Tibial artery (tissue), 4 donors: ENCODE data around the gene PLLP.
"Not testable (repeated sequence)": the region's sequence is repeated elsewhere in the genome, so short reads cannot be mapped to it uniquely, and the experiment has no call there.

ENCODE experiments used
- DNase-seq, 2 donors: peaks; one replicate each; pipeline ENCODE4 v3.0.0-alpha.2; 2019
- H3K27ac ChIP-seq, 2 donors: fragments of 200-600 bp; sonication (generic) in 1 of 2; 1 replicate in 1 of 2; 2 replicates in 1 of 2; pipeline ENCODE4 v1.5.1; 2018 to 2019; ENCODE audit warnings: mild to moderate bottlenecking in 1 of 2
- H3K27me3 ChIP-seq, 2 donors: fragments of 200-600 bp; sonication (generic) in 1 of 2; one replicate each; pipeline versions ENCODE4 v1.5.1 to v1.6.0; 2016 to 2019
- H3K36me3 ChIP-seq, 3 donors: fragments of 200-600 bp; sonication (generic) in 2 of 3; one replicate each; pipeline ENCODE4 v1.5.1; 2016 to 2019; ENCODE audit warnings: mild to moderate bottlenecking in 2 of 3
- H3K4me1 ChIP-seq, 4 donors: fragments of 200-600 bp; sonication (generic) in 2 of 4; 1 replicate in 3 of 4; 2 replicates in 1 of 4; pipeline ENCODE4 v1.5.1; 2016 to 2019
- H3K4me3 ChIP-seq, 2 donors: fragments of 200-600 bp; sonication (generic) in 1 of 2; 1 replicate in 1 of 2; 2 replicates in 1 of 2; pipeline ENCODE4 v1.5.1; 2018 to 2019; ENCODE audit warnings: mild to moderate bottlenecking in 2 of 2
- H3K9me3 ChIP-seq, 3 donors: fragments of 200-600 bp; sonication (generic) in 1 of 3; one replicate each; pipeline ENCODE4 v1.5.1; 2016 to 2019
- intact Hi-C: fragments of 100-400 bp; cut with DNase I; formaldehyde crosslinking; loops from one replicate; pipeline ENCODE4 v1.15.0; 2023; ENCODE audit warnings: low total_unique reads
- TF ChIP-seq, protein P1 (sequence below), 2 experiments: fragments of 200-600 bp in 1 of 2; fragments of 450-650 bp in 1 of 2; IDR thresholded peaks; one replicate each; pipeline ENCODE4 v1.5.1; 2017 to 2019; ENCODE audit warnings: antibody characterized with exemption in 2 of 2, mild to moderate bottlenecking in 1 of 2, moderate library complexity in 1 of 2

PLLP gene

DNA sequence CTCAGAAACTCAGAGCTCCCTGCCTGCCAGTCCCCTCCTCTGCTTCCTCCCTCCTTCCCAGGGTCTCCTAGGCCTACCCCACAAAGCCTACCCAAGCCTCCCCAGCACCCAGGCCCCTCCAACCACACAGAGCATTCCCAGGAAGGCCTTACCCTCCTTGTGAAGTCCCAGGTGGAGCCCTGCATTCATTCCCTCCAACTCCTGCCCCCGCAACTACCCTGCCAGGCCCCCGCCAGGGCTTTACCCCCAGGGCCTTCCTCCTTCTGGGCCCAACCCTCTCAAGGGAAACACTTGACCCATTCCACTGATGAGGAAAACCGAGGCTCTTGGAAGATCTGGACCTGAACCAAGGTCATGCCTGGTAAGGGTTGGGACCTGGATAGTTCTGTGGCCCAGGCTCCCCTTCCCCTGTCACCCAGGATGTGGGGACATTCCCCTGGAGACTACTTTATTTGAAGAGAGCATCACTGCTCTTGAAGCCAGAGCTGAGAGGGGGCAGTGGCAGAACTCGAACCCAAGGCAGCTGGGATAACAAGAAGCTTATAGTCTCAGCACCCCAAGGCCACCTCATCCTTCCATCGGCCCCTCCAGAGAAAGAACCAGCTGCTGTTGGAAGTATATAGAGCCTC is 12.5 kb downstream of the PLLP start:
- Histone ChIP-seq H3K27me3 (no peaks in the 10 kb centered on the region), H3K4me1 (no peaks in the 10 kb centered on the region), H3K4me3 (no peak overlapping the region), H3K36me3 (no peaks in the 10 kb centered on the region), H3K27ac (no peak overlapping the region), H3K9me3 (no peaks in the 10 kb centered on the region)
- no peak for DNase-seq
- TF ChIP-seq, protein P1, sequence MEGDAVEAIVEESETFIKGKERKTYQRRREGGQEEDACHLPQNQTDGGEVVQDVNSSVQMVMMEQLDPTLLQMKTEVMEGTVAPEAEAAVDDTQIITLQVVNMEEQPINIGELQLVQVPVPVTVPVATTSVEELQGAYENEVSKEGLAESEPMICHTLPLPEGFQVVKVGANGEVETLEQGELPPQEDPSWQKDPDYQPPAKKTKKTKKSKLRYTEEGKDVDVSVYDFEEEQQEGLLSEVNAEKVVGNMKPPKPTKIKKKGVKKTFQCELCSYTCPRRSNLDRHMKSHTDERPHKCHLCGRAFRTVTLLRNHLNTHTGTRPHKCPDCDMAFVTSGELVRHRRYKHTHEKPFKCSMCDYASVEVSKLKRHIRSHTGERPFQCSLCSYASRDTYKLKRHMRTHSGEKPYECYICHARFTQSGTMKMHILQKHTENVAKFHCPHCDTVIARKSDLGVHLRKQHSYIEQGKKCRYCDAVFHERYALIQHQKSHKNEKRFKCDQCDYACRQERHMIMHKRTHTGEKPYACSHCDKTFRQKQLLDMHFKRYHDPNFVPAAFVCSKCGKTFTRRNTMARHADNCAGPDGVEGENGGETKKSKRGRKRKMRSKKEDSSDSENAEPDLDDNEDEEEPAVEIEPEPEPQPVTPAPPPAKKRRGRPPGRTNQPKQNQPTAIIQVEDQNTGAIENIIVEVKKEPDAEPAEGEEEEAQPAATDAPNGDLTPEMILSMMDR (IDR thresholded peaks at IDR 0.05) = no peak
- intact Hi-C loops = no loop called here

DNA sequence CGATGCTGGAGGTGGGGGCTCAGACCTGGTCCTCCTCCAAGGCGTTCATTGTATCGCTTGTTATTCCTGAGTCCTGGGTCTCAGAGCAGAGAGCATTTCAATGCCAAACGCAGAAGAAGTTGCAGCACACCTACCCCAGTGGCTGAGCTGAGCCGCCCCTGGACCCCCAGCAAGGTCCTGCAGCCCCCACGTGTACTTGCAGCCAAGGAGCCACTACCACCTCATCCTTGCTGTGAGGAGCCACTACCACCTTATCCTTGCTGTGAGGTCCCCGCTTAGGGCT is 13.5 kb downstream of the PLLP start:
- TF ChIP-seq, protein P1 (IDR thresholded peaks at IDR 0.05) = no peak
- DNase-seq = no peak
- no peak overlapping the region for H3K27ac ChIP-seq
- H3K4me1 ChIP-seq = no peaks in the 10 kb centered on the region
- no peaks in the 10 kb centered on the region for H3K27me3 ChIP-seq
- no peaks in the 10 kb centered on the region for H3K36me3 ChIP-seq
- intact Hi-C loops = no loop called here
- no peak overlapping the region for H3K4me3 ChIP-seq
- no peaks in the 10 kb centered on the region for H3K9me3 ChIP-seq

DNA sequence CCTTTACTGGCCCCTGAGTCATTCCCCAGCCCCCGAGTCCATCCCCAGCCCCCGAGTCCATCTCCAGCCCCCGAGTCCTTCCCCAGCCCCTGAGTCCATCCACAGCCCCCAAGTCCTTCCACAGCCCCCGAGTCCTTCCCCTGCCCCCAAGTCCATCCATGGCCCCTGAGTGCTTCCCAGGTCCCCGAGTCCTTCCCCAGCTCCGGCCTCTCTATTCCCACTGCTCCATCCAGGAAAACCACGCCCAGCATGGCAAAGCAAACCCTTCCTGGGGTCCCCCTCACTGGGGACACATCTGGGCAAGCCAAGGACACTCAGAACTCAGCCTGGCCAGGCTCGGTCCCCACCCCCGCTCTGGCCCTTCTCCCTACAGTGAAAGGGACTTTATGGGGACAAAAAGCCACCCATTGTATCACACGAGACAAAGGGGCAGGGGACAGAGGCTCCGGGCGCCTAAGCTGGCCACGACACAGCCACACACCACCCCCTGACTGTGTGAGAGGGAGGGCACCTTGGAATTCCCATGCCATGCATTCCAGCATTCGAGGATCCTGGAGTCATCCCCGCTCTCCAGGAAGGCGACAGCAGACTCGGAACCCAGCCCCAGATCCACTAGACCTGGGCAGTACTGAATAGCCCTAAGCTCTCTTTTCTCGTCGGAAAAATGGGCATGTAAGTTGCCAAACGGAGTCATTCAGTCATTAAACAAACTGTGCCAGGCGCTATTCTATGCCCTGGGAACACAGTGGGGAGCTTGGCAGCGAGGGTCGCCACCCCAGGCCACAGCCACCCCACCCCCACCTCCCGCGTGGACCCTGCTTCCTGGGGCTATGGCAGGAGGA is 14.0 kb downstream of the PLLP start:
- Histone ChIP-seq H3K4me3 (no peak overlapping the region), H3K4me1 (no peaks in the 10 kb centered on the region), H3K36me3 (no peaks in the 10 kb centered on the region), H3K9me3 (no peaks in the 10 kb centered on the region), H3K27me3 (no peaks in the 10 kb centered on the region), H3K27ac (no peak overlapping the region)
- TF ChIP-seq, protein P1 (IDR thresholded peaks at IDR 0.05) = no peak
- intact Hi-C loops = no loop called here
- DNase-seq = no peak

DNA sequence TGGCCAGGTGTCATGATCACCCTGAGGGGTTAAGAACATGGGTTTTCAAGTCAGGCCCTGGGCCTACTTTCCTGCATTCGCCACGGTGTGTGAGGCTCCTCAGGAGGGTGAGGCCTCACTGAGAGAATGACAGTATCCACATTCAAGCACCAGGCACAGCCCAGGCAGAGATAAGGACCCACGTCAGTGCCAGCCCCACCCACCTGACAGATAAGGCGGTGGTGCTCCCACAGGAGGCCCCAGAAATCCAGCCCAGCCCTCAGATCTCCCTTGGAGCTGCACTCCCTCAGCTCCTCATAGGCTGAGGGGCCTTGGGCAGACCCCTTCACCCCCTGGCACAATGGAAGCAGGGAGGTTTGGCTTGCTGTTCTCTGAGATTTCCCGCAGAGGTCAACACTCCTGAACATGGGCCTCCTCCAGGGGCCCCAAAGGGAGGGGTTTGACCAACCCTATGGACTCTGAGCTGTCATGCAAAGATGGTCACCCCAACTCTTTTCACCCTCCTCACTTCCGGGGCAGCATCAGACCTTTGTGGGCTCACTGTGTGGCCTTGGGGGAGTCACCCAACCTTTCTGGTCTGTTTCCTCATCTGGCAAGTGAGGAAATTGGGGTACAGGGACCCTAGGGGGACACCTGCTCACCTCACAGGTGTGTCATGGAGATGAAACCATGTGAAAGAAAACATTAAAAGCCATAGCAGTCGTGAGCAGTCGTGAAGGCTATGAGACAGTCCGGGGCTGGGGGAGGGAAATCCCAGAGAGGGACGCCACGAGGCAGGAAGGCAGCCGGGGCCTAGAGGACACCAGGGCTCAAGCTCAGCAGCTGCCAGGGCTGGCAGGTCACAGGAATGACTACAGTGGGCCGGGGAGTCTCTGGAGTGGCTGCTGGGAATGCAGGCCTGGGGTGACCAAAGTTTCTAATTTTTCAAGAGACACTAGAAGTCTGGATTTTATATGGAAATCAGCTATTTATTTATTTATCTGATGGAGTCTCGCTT is 15.4 kb downstream of the PLLP start:
- TF ChIP-seq, protein P1 (IDR thresholded peaks at IDR 0.05) = no peak
- intact Hi-C loops = no loop called here
- H3K27me3 ChIP-seq = no peaks in the 10 kb centered on the region
- H3K9me3 ChIP-seq = no peaks in the 10 kb centered on the region
- no peak for DNase-seq
- H3K4me3 ChIP-seq = no peak overlapping the region
- H3K27ac ChIP-seq = no peak overlapping the region
- no peaks in the 10 kb centered on the region for H3K4me1 ChIP-seq
- no peaks in the 10 kb centered on the region for H3K36me3 ChIP-seq

DNA sequence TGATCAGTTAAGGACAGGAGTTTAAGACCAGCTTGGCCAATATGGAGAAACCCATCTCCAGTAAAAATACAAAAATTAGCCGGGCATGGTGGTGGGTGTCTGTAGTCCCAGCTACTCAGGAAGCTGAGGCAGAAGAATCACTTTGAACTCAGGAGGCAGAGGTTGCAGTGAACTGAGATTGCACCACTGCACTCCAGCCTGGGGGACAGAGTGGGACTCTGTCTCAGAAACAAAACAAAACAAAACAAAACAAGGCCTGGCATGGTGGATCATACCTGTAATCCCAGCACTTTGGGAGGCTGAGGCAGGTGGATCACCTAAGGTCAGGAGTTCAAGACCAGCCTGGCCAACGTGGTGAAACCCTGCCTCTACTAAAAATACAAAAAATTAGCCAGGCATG is 17.1 kb downstream of the PLLP start:
- H3K27ac ChIP-seq, H3K4me1 ChIP-seq, H3K9me3 ChIP-seq, H3K36me3 ChIP-seq, H3K27me3 ChIP-seq, DNase-seq, H3K4me3 ChIP-seq, intact Hi-C loops: not testable (repeated sequence)
